ENCODE measurements around the gene CACNA1C. TPM values are rescaled to one million over a fixed set of nuclear protein-coding genes. Genes with fewer than 3 reads are reported as not detected.

CACNA1C gene
- total and polyA plus RNA-seq, 10 of the 15 experiments (the other 5 are each of a cell fraction or from before 2014, with no cell fraction given), result under 0.01 to 0.15 (median 0.09) TPM; not detected in 5

DNA sequence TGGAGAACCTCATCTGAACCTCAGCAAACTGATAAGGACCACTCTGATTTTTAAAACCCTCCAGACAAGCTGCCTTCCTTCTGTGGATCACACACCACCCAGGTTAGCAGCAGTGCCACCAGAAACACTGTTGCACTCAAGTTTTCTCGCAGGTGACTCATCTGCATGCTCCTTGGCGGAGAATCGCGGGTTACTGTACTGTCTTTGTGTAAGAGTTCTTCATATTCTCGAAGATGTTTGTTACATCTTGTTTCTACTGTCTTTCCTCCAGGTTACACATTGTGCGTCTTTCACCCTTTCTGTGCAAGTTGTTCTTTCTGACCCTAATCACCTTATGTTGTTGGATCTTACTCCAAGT lies 331.2 kb downstream of the CACNA1C start:
- intact Hi-C loops (cut with micrococcal nuclease; ENCODE audit: unreplicated experiment), result no loop called here
- in situ Hi-C loops (cut with MboI), result no loop called here
- Histone ChIP-seq H3K4me1 (ENCODE audit: control insufficient read depth, insufficient read depth, low read length) (peaks cover 64% of the 10 kb centered on the region), H3K4me2 (ENCODE audit: control insufficient read depth, insufficient read depth) (no peak overlapping the region), H2AFZ (ENCODE audit: control insufficient read depth, low read depth, low read length) (no peak overlapping the region), H3K9me3 (replicated peaks; ENCODE audit: control insufficient read depth, insufficient read depth, low read length) (no peaks in the 10 kb centered on the region), H3K27me3 (replicated peaks in 1 of 2; ENCODE audit: control insufficient read depth in 2 of 2, insufficient read depth in 2 of 2, low read length in 1 of 2) (no peaks in the 10 kb centered on the region), H4K20me1 (ENCODE audit: control insufficient read depth, insufficient read depth) (no peaks in the 10 kb centered on the region), H3K4me3 (no peak overlapping the region), H3K27ac (ENCODE audit: control insufficient read depth, insufficient read depth) (no peak overlapping the region), H3K79me2 (ENCODE audit: control insufficient read depth, insufficient read depth, low read length) (no peaks in the 10 kb centered on the region), H3K36me3 (ENCODE audit: control insufficient read depth in 2 of 2, insufficient read depth in 2 of 2, low read length in 1 of 2) (no peaks in the 10 kb centered on the region), H3K9ac (ENCODE audit: control insufficient read depth, insufficient read depth, low read length) (no peak overlapping the region)
- POLR2A ChIA-PET, result no interaction called here
- no TSS peak for BruUV-seq (replicated peaks)
- peak; percentile 38 for FAIRE-seq
- peak; percentile 3; the same call in 1 of the 3 replicates for ATAC-seq
- RAD21 ChIA-PET (ENCODE audit: unreplicated experiment), result no interaction called here
- SMC1A ChIA-PET (ENCODE audit: uncharacterized antibody, unreplicated experiment), result interaction anchor here (1.5 kb wide), 1 partner anchor 8 kb away, joined by 3 read pairs; no protein-coding TSS in a partner anchor
- DNase-seq (ENCODE audit: low read depth, low spot score), result no peak
- no peak for TF ChIP-seq RELA (IDR thresholded peaks at IDR 0.05; ENCODE audit: borderline replicate concordance, partially characterized antibody)
- 0 out of 2 replicates have a peak, but pooled peaks have one; percentile 8 for TF ChIP-seq IKZF1 (conservative IDR thresholded peaks at IDR 0.05)
- TF ChIP-seq, protein P1, sequence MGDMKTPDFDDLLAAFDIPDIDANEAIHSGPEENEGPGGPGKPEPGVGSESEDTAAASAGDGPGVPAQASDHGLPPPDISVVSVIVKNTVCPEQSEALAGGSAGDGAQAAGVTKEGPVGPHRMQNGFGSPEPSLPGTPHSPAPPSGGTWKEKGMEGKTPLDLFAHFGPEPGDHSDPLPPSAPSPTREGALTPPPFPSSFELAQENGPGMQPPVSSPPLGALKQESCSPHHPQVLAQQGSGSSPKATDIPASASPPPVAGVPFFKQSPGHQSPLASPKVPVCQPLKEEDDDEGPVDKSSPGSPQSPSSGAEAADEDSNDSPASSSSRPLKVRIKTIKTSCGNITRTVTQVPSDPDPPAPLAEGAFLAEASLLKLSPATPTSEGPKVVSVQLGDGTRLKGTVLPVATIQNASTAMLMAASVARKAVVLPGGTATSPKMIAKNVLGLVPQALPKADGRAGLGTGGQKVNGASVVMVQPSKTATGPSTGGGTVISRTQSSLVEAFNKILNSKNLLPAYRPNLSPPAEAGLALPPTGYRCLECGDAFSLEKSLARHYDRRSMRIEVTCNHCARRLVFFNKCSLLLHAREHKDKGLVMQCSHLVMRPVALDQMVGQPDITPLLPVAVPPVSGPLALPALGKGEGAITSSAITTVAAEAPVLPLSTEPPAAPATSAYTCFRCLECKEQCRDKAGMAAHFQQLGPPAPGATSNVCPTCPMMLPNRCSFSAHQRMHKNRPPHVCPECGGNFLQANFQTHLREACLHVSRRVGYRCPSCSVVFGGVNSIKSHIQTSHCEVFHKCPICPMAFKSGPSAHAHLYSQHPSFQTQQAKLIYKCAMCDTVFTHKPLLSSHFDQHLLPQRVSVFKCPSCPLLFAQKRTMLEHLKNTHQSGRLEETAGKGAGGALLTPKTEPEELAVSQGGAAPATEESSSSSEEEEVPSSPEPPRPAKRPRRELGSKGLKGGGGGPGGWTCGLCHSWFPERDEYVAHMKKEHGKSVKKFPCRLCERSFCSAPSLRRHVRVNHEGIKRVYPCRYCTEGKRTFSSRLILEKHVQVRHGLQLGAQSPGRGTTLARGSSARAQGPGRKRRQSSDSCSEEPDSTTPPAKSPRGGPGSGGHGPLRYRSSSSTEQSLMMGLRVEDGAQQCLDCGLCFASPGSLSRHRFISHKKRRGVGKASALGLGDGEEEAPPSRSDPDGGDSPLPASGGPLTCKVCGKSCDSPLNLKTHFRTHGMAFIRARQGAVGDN (IDR thresholded peaks at IDR 0.05), result no peak
- CTCF ChIA-PET, result interaction anchor here (2.2 kb wide), 1 partner anchor 11 kb away, joined by 29 read pairs; no protein-coding TSS in a partner anchor
- 94% methylated on average over 6 of the region's 6 CpGs for WGBS (ENCODE audit: insufficient coverage, insufficient replicate concordance, low lambda C conversion rate, missing lambda C conversion rate)

Measured in GM12878 (cell line).